Natural killer cell (primary cell): Measurements from ENCODE around the gene KCNAB3. TPM values are rescaled to one million over a fixed set of nuclear protein-coding genes. Genes with fewer than 3 reads are reported as not detected.

Experiments used
- ATAC-seq, 3 donors: fragments of 150-1000 bp in 2 of 3; fragments of 200-7000 bp in 1 of 3; cut with Tn5 transposase; 1 replicate in 1 of 3; 2 replicates in 2 of 3; pipeline ENCODE4 v1.10.0; 2021; ENCODE audit warnings: mild to moderate bottlenecking in 2 of 3, moderate library complexity in 2 of 3
- DNase-seq, 2 donors: peaks; one replicate each; pipeline versions ENCODE4 v3.0.0 to v3.0.0-alpha.2; 2013 to 2021; ENCODE audit warnings: mixed read lengths in 1 of 2
- H3K27ac ChIP-seq: one replicate; pipeline ENCODE4 v1.5.1; 2013; ENCODE audit warnings: mild to moderate bottlenecking, low read length
- H3K27me3 ChIP-seq: one replicate; pipeline ENCODE4 v1.6.1; 2013; ENCODE audit warnings: low read length; ENCODE audit not compliant: control insufficient read depth, insufficient read depth
- H3K36me3 ChIP-seq: one replicate; pipeline ENCODE4 v1.6.1; 2013; ENCODE audit warnings: low read length; ENCODE audit not compliant: control insufficient read depth, insufficient read depth
- H3K4me1 ChIP-seq: one replicate; pipeline ENCODE4 v1.6.1; 2013; ENCODE audit warnings: low read length; ENCODE audit not compliant: control insufficient read depth, insufficient read depth
- H3K4me3 ChIP-seq: one replicate; pipeline ENCODE4 v1.5.1; 2013; ENCODE audit warnings: low read length
- H3K9me3 ChIP-seq: one replicate; pipeline ENCODE4 v1.6.1; 2013; ENCODE audit warnings: low read length; ENCODE audit not compliant: control insufficient read depth, insufficient read depth
- H3K27ac Mint-ChIP-seq, 2 donors: one replicate each; pipeline ENCODE4 v1.8.0; 2022; ENCODE audit warnings: mild to moderate bottlenecking in 2 of 2, mixed read lengths in 2 of 2, moderate library complexity in 1 of 2
- H3K27me3 Mint-ChIP-seq, 2 donors: one replicate each; pipeline ENCODE4 v1.8.0; 2022; ENCODE audit warnings: low read depth in 2 of 2, mixed read lengths in 2 of 2
- H3K36me3 Mint-ChIP-seq: one replicate; pipeline ENCODE4 v1.8.0; 2022; ENCODE audit warnings: mixed read lengths
- H3K4me1 Mint-ChIP-seq, 2 donors: one replicate each; pipeline ENCODE4 v1.8.0; 2022; ENCODE audit warnings: mixed read lengths in 2 of 2
- H3K4me3 Mint-ChIP-seq: one replicate; pipeline ENCODE4 v1.8.0; 2022; ENCODE audit warnings: mild to moderate bottlenecking, moderate library complexity, mixed read lengths
- H3K9me3 Mint-ChIP-seq, 2 donors: one replicate each; pipeline ENCODE4 v1.8.0; 2022; ENCODE audit warnings: mixed read lengths in 2 of 2
- WGBS: methylation state at CpG from one replicate; pipeline ENCODE4 v1.1.7; 2013; ENCODE audit warnings: missing lambda C conversion rate; ENCODE audit not compliant: insufficient coverage; 5-methylcytosine and 5-hydroxymethylcytosine counted together
- intact Hi-C: fragments of 100-400 bp; cut with micrococcal nuclease; formaldehyde crosslinking; loops from one replicate; pipeline ENCODE4 v1.14.2; 2022
- total RNA-seq, 4 donors: library from RNA; stranded (reverse); fragments of 120-200 nt in 1 of 4; gene quantifications; one replicate each; pipeline versions ENCODE4 v1.2.3 to v1.2.4, GENCODE V29; 2013 to 2022
- TF ChIP-seq, protein P1 (sequence below): fragments of 200-600 bp; IDR thresholded peaks from one replicate; pipeline ENCODE4 v1.8.0; 2022; ENCODE audit warnings: antibody characterized with exemption

Gene KCNAB3
- total RNA-seq, 3 donors from 2014 or later (not counting 1 experiment from before 2014, with no cell fraction given), result 7.9 to 11.7 (median 9.3) TPM

DNA sequence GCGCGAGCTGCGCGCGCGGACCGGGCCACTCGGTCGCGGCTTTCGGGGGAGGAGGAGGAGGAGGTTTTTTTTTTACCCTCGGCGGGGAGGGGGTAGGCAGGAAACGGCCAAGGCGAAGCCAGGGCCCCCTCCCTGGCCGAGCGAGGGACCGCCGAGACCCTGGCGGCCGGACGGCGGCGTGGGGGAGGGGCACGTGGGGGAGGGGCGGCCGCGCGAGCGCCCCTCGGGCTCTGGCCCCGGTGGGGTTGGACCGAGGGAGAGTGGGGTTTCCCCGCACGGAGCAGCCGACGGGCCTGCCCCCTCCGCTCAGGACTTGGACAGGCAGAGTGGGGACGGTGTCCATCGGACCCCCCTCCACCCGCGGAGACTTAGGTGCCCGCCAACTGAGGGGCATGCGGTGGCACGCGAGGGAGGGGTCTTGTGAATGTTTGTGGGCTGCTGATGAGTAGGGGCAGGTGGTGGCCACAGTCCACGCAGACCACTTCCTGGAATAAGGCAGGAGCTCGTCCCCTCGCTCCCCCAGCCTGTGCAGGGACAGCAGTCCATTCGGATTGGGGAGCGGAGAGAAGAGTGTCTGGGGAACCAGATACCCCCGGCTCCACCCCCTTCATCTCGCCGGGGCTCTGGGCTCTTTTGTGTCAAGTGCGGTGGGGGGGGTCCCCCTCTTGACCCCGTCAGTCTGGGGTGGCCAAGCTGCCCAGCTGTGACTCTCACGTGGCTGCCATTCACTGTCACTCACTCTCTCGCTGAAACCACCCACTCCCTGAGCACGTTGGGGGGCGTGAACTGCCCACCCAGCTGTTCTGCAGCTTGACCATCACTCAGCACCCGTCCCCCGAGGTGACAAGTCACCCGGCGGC, 44.1 kb downstream of the KCNAB3 start:
- no peaks in the 10 kb centered on the region for H3K36me3 Mint-ChIP-seq
- WGBS, result under 1% methylated on average over 64 of the region's 64 CpGs
- no peaks in the 10 kb centered on the region for H3K27me3 Mint-ChIP-seq
- peaks cover 46% of the 10 kb centered on the region for H3K4me1 ChIP-seq
- H3K4me3 ChIP-seq, result peak overlapping the region; percentile 71
- H3K27me3 ChIP-seq, result no peaks in the 10 kb centered on the region
- intact Hi-C loops, result loop anchor here (2.0 to 5.0 kb wide), 3 partner anchors 43 to 51 kb away; partner anchors contain the start of genes CNTROB, KDM6B and TRAPPC1
- H3K27ac ChIP-seq, result peak overlapping the region; percentile 82
- no peak overlapping the region for H3K27ac Mint-ChIP-seq
- no peaks in the 10 kb centered on the region for H3K9me3 Mint-ChIP-seq
- TF ChIP-seq, protein P1, sequence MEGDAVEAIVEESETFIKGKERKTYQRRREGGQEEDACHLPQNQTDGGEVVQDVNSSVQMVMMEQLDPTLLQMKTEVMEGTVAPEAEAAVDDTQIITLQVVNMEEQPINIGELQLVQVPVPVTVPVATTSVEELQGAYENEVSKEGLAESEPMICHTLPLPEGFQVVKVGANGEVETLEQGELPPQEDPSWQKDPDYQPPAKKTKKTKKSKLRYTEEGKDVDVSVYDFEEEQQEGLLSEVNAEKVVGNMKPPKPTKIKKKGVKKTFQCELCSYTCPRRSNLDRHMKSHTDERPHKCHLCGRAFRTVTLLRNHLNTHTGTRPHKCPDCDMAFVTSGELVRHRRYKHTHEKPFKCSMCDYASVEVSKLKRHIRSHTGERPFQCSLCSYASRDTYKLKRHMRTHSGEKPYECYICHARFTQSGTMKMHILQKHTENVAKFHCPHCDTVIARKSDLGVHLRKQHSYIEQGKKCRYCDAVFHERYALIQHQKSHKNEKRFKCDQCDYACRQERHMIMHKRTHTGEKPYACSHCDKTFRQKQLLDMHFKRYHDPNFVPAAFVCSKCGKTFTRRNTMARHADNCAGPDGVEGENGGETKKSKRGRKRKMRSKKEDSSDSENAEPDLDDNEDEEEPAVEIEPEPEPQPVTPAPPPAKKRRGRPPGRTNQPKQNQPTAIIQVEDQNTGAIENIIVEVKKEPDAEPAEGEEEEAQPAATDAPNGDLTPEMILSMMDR, result no peak
- no peaks in the 10 kb centered on the region for H3K9me3 ChIP-seq
- ATAC-seq (peak; percentile 21 to 39 (median 32)), DNase-seq (peak; percentile 62 to 68)
- peaks cover 22% of the 10 kb centered on the region for H3K36me3 ChIP-seq
- peak overlapping the region; percentile 50 for H3K4me3 Mint-ChIP-seq
- H3K4me1 Mint-ChIP-seq, result no peaks in the 10 kb centered on the region

DNA sequence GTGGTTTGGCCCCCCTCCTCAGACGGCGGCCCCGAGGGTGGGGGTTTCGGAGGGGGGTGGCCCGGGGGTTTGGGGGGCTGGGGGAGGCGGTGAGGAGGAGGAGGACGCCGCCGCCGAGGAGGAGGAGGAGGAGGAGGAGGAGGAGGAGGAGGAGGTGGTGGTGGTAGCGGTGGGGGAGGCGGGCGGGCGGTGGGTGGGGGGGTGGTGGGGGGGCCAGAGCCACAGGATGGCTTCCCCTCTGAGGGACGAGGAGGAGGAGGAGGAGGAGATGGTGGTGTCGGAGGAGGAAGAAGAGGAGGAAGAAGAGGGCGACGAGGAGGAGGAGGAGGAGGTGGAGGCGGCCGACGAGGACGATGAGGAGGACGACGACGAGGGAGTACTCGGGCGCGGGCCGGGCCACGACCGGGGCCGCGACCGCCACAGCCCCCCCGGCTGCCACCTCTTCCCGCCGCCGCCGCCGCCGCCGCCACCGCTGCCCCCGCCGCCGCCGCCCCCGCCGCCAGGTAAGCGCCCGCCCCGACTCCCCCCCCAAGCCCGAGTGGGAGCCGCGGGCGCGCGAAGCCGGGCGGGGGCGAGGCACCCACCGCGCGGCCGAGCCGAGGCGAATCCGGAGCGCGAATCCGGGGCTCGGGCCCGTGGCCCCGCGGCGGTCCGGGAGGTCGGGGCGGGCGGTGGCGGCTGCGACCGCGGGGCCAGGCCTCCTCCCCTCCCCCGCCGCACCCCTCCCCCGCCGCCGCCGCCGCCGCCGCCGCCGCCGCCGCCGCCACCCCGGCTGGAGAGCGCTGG, 44.9 kb downstream of the KCNAB3 start:
- Histone ChIP-seq H3K27me3 (no peaks in the 10 kb centered on the region), H3K9me3 (no peaks in the 10 kb centered on the region), H3K36me3 (peaks cover 21% of the 10 kb centered on the region), H3K27ac (peak overlapping the region; percentile 82), H3K4me1 (peaks cover 46% of the 10 kb centered on the region), H3K4me3 (peak overlapping the region; percentile 71)
- ATAC-seq (peak; percentile 0 to 6 (median 2)), DNase-seq (peak; percentile 58 to 64)
- Mint-ChIP-seq H3K9me3 (no peaks in the 10 kb centered on the region), H3K4me1 (no peaks in the 10 kb centered on the region), H3K27me3 (no peaks in the 10 kb centered on the region), H3K27ac (peak overlapping the region in 1 of 2 donors; percentile 76), H3K4me3 (peak overlapping the region; percentile 80), H3K36me3 (no peaks in the 10 kb centered on the region)
- WGBS, result 3% methylated on average over 72 of the region's 100 CpGs
- intact Hi-C loops, result loop anchor here (5.0 kb wide), 1 partner anchor 48 kb away; the partner anchor contains the start of genes CNTROB and TRAPPC1
- TF ChIP-seq, protein P1, result no peak

DNA sequence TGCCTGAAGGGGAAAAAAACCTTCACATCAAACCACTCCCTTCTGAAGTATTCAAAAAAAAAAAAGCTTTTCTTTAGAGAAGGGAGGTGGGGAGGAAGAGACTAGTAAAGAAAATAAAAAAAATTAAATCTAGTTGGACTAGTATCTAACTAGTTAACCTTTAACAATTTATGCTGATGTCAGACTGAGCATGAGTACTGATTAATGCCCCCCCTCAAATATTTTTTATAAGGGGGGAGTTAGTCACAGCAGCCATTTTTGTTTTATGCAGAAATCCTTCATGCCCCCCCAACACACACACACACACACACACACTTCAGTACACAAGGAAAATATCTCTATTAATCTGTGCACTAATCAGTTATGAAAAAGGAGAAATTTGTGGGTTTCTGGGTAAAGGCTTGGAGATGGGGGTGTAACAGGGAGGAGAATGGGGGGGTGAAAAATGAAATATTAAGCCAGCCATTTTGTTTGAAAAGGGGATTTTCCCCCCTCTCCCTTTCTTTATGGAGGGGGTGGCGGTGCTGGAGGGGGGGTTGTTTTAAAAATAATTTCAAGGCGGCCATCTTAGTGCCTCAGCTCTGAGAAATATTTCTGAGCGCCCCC, 45.8 kb downstream of the KCNAB3 start:
- Mint-ChIP-seq H3K4me1 (no peaks in the 10 kb centered on the region), H3K27me3 (no peaks in the 10 kb centered on the region), H3K9me3 (no peaks in the 10 kb centered on the region), H3K4me3 (peak overlapping the region; percentile 71), H3K36me3 (no peaks in the 10 kb centered on the region), H3K27ac (peak overlapping the region; percentile 7 to 76)
- Histone ChIP-seq H3K4me1 (peaks cover 39% of the 10 kb centered on the region), H3K36me3 (peaks cover 24% of the 10 kb centered on the region), H3K27me3 (no peaks in the 10 kb centered on the region), H3K9me3 (no peaks in the 10 kb centered on the region), H3K27ac (no peak overlapping the region), H3K4me3 (no peak overlapping the region)
- TF ChIP-seq, protein P1, result no peak
- ATAC-seq, result no peak
- intact Hi-C loops, result no loop called here
- peak in 1 of 2 donors; percentile 79 for DNase-seq
- no CpG with 5 or more reads among the region's 3 CpGs for WGBS
